Tibial nerve (tissue), 4 donors: ENCODE results near the gene RAB15. TPM values are rescaled to one million over a fixed set of nuclear protein-coding genes. Genes with fewer than 3 reads are reported as not detected.

Source experiments
- DNase-seq, 2 donors: peaks; one replicate each; pipeline ENCODE4 v3.0.0-alpha.2; 2019; ENCODE audit warnings: low spot score in 2 of 2
- H3K27ac ChIP-seq, 4 donors: fragments of 200-600 bp; sonication (generic) in 3 of 4; one replicate each; pipeline ENCODE4 v1.5.1; 2017 to 2019; ENCODE audit warnings: mild to moderate bottlenecking in 1 of 4
- H3K27me3 ChIP-seq, 2 donors: fragments of 200-600 bp; sonication (generic) in 1 of 2; one replicate each; pipeline versions ENCODE4 v1.5.1 to v1.6.0; 2017 to 2019
- H3K36me3 ChIP-seq, 3 donors: fragments of 200-600 bp; sonication (generic); one replicate each; pipeline ENCODE4 v1.5.1; 2018 to 2019
- H3K4me1 ChIP-seq, 4 donors: fragments of 200-600 bp; sonication (generic) in 3 of 4; one replicate each; pipeline ENCODE4 v1.5.1; 2017 to 2019
- H3K4me3 ChIP-seq, 4 donors: fragments of 200-600 bp; sonication (generic) in 3 of 4; one replicate each; pipeline ENCODE4 v1.5.1; 2017 to 2019; ENCODE audit warnings: mild to moderate bottlenecking in 1 of 4, moderate library complexity in 1 of 4
- H3K9me3 ChIP-seq, 4 donors: fragments of 200-600 bp; sonication (generic) in 3 of 4; one replicate each; pipeline ENCODE4 v1.5.1; 2017 to 2019
- CTCF ChIP-seq, 5 experiments: fragments of 200-600 bp in 3 of 5; fragments of 450-650 bp in 2 of 5; sonication (generic) in 3 of 5; IDR thresholded peaks; one replicate each; pipeline ENCODE4 v1.5.1; 2016 to 2019; ENCODE audit warnings: antibody characterized with exemption in 5 of 5, mild to moderate bottlenecking in 3 of 5, moderate library complexity in 2 of 5
- EP300 ChIP-seq, 2 donors: sonication (generic); formaldehyde crosslinking; IDR thresholded peaks; one replicate each; pipeline ENCODE4 v1.6.1; 2017; ENCODE audit warnings: antibody characterized with exemption in 2 of 2, mild to moderate bottlenecking in 1 of 2
- POLR2A ChIP-seq, 2 donors: fragments of 450-650 bp; IDR thresholded peaks; one replicate each; pipeline ENCODE4 v1.6.1; 2017; ENCODE audit warnings: antibody characterized with exemption in 2 of 2, mild to moderate bottlenecking in 2 of 2, moderate library complexity in 2 of 2
- WGBS, 2 donors: methylation state at CpG; one replicate each; pipeline ENCODE4 v1.1.5; 2018; 5-methylcytosine and 5-hydroxymethylcytosine counted together
- total RNA-seq, 4 donors: library from RNA; depleted of rRNA; stranded (reverse); fragments of >200 nt; gene quantifications; one replicate each; pipeline ENCODE4 v1.1.0, GENCODE V29; 2016

The RAB15 gene
- total RNA-seq, 4 donors from 2014 or later, result 0.22 to 2.4 (median 0.42) TPM; not detected in 1

DNA sequence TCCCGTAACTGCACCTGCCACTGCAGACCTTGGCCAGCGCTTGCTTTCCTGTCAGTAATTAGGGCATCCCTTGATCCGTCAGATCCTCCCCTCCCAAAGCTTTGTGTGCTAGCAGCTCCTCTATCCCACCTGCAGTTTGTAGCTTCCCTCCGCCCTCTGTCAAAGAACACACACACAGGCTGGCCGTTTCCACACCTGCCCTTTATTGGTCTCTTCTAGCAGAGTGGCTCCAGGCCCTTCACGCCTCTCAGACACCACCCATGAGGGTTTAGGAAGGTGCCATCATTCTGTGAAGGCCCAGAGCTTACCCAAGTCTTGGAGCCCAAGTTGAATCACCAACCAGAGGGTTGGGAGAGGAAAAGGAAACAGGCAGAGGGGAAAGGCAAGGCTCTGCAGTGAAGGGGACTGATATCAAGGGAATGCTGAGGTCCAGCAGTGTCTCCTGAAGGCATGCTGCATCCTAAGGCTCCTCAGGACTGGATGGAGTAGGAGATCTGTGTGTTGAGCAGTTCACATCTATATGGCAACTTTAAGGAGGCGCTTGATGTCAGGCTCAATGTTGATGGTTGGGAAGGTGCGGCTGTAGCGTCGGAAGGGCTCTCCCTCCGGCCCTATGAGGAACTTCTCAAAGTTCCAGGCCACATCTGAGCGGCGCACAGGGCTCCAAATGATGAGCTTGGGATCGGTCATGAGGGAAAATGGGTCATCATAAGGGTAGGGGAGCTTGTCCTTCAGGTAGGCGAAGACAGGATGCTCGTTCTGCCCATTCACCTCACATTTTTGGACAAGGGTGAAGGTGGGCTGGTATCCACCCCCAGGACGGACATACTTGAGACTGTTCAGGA lies 32.9 kb downstream of the RAB15 start:
- TF ChIP-seq EP300 (IDR thresholded peaks at IDR 0.05) (no peak), POLR2A (IDR thresholded peaks at IDR 0.05) (no peak), CTCF (IDR thresholded peaks at IDR 0.05) (no peak)
- Histone ChIP-seq H3K27me3 (no peaks in the 10 kb centered on the region), H3K27ac (no peak overlapping the region), H3K9me3 (no peaks in the 10 kb centered on the region), H3K4me1 (peaks cover 0 to 23% (median 0%) of the 10 kb centered on the region in 4 donors), H3K4me3 (no peak overlapping the region), H3K36me3 (peaks cover 0 to 67% (median 0%) of the 10 kb centered on the region in 3 donors)
- DNase-seq, result no peak
- 90 to 91% methylated on average over 17 of the region's 17 CpGs for WGBS, 2 donors

DNA sequence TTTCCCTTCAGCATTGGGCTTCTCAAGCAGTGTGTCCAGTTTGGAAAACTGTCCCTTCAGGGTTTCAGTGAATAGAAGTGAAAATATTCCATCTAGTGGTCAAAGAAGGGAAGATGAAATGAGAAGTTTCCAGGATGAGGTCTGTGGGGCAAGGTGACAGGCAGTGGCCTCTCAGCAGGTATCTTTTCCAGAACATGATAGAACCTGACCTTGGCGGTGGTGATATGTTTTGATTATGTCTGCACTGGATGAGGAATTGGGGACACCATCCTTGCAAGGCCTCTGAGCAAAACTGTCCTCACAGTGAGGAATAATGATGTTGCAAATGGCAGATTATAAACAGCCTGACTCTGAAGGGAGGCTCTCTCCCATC lies 34.3 kb downstream of the RAB15 start:
- TF ChIP-seq CTCF (IDR thresholded peaks at IDR 0.05) (peak in 3 of 5 experiments; percentile 14 to 28 (median 23)), EP300 (IDR thresholded peaks at IDR 0.05) (no peak)
- no peaks in the 10 kb centered on the region for H3K9me3 ChIP-seq
- H3K36me3 ChIP-seq, result peaks cover 0 to 67% (median 0%) of the 10 kb centered on the region in 3 donors
- WGBS, 2 donors, result 100% methylated on average over 1 of the region's 1 CpG
- H3K4me3 ChIP-seq, result no peak overlapping the region
- no peaks in the 10 kb centered on the region for H3K27me3 ChIP-seq
- no peak overlapping the region for H3K27ac ChIP-seq
- DNase-seq, result no peak
- peaks cover 0 to 23% (median 0%) of the 10 kb centered on the region in 4 donors for H3K4me1 ChIP-seq

DNA sequence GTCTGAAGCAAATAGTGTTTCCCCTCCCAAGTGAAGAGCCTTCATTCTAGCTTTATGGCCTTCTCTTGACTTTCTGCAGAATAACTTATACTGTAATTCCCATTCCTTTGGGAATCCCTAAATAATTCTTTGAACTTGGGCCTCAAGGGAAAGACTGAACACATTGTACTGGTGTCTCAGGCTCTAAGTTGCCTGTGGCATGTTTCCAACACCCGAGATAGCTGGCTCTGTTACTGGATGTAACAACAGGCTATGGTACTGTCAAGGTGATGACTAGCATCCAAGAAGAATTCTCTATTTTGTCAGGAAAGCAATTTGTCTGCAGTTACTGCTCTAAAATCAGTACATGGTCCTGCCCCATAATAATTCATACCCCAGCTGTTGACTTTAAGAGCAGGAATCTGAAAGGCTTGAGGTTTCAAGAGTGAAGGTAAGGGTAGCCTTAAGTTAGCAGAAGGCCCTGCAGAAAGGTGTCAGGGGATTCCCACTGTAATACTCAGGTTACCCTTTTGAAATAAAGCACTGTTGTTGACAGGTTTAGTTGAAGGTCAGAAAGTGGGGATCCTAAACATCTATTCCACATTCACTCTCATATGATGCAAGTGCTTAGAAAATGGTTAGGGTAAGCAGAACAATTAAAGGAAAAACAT lies 34.8 kb downstream of the RAB15 start:
- H3K27me3 ChIP-seq, result no peaks in the 10 kb centered on the region
- H3K4me1 ChIP-seq, result peaks cover 0 to 23% (median 0%) of the 10 kb centered on the region in 4 donors
- no peaks in the 10 kb centered on the region for H3K9me3 ChIP-seq
- no peak overlapping the region for H3K4me3 ChIP-seq
- DNase-seq, result no peak
- WGBS, 2 donors, result 27 to 37% methylated on average over 1 of the region's 1 CpG
- H3K36me3 ChIP-seq, result peaks cover 0 to 67% (median 0%) of the 10 kb centered on the region in 3 donors
- TF ChIP-seq POLR2A (IDR thresholded peaks at IDR 0.05) (no peak), CTCF (IDR thresholded peaks at IDR 0.05) (no peak), EP300 (IDR thresholded peaks at IDR 0.05) (no peak)
- no peak overlapping the region for H3K27ac ChIP-seq

DNA sequence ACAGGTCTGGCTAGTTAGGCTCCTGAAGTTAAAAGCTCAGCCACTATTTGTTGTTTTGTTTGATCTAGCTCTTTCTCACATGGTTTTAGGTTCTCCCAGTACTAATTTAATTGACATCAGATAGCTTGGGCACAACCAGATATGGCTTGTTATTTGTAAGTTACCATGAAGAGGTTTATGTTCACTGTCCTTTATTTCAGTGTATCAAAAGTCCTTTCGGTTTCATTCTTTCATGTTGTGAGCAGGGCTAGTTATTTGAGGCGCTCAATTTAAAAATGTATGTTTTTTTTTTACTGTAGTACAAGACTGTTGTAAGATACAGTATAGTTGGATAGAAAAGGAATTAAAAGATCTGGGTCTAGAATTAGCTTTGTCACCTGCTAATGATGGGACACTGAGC lies 36.6 kb downstream of the RAB15 start:
- H3K9me3 ChIP-seq, result no peaks in the 10 kb centered on the region
- peaks cover 0 to 70% (median 0%) of the 10 kb centered on the region in 3 donors for H3K36me3 ChIP-seq
- no peak for DNase-seq
- 71 to 83% methylated on average over 2 of the region's 2 CpGs for whole genome bisulfite sequencing, 2 donors
- no peak overlapping the region for H3K27ac ChIP-seq
- no peaks in the 10 kb centered on the region for H3K27me3 ChIP-seq
- H3K4me3 ChIP-seq, result no peak overlapping the region
- peaks cover 0 to 24% (median 3%) of the 10 kb centered on the region in 4 donors for H3K4me1 ChIP-seq
- no peak for TF ChIP-seq CTCF (IDR thresholded peaks at IDR 0.05)
- TF ChIP-seq POLR2A (IDR thresholded peaks at IDR 0.05), result no peak
- no peak for TF ChIP-seq EP300 (IDR thresholded peaks at IDR 0.05)
